Aorta (tissue), 5 donors: ENCODE measurements around the gene POU5F1. TPM values are rescaled to one million over a fixed set of nuclear protein-coding genes. Genes with fewer than 3 reads are reported as not detected.

Source experiments
- ATAC-seq: fragments of 200-7000 bp; cut with Tn5 transposase; one replicate; pipeline ENCODE4 v1.9.1; 2022; ENCODE audit warnings: moderate library complexity; ENCODE audit not compliant: low FRiP score
- DNase-seq, 2 donors: peaks; one replicate each; pipeline ENCODE4 v3.0.0-alpha.2; 2020
- H3K27ac ChIP-seq, 2 donors: one replicate each; pipeline ENCODE4 v1.5.1; 2013; ENCODE audit warnings: low read length in 2 of 2, mild to moderate bottlenecking in 2 of 2, moderate library complexity in 2 of 2, control low read depth in 1 of 2, inconsistent platforms in 1 of 2, low read depth in 1 of 2
- H3K27me3 ChIP-seq, 2 donors: one replicate each; pipeline ENCODE4 v1.6.1; 2013; ENCODE audit warnings: control low read depth in 1 of 2, low read length in 1 of 2, mild to moderate bottlenecking in 1 of 2, moderate library complexity in 1 of 2; ENCODE audit not compliant: insufficient read depth in 2 of 2, control insufficient read depth in 1 of 2
- H3K36me3 ChIP-seq, 2 donors: one replicate each; pipeline ENCODE4 v1.6.1; 2013; ENCODE audit warnings: control low read depth in 1 of 2, low read length in 1 of 2, mild to moderate bottlenecking in 1 of 2; ENCODE audit not compliant: insufficient read depth in 2 of 2, control insufficient read depth in 1 of 2
- H3K4me1 ChIP-seq, 2 donors: one replicate each; pipeline ENCODE4 v1.6.1; 2013; ENCODE audit warnings: low read length in 2 of 2, control low read depth in 1 of 2, mild to moderate bottlenecking in 1 of 2, moderate library complexity in 1 of 2; ENCODE audit not compliant: insufficient read depth in 2 of 2, control insufficient read depth in 1 of 2
- H3K4me3 ChIP-seq, 2 donors: one replicate each; pipeline ENCODE4 v1.5.1; 2013; ENCODE audit warnings: low read length in 2 of 2, control low read depth in 1 of 2, mild to moderate bottlenecking in 1 of 2
- H3K9me3 ChIP-seq: one replicate; pipeline ENCODE4 v1.6.1; 2013; ENCODE audit warnings: mild to moderate bottlenecking, low read length; ENCODE audit not compliant: control insufficient read depth
- WGBS, 2 donors: extraction: QIAGEN DNeasy Blood & Tissue Kit; methylation state at CpG; one replicate each; pipeline ENCODE4 v1.1.7; 2013; 5-methylcytosine and 5-hydroxymethylcytosine counted together
- intact Hi-C, 2 donors: fragments of 100-400 bp; cut with DNase I; formaldehyde crosslinking; loops; one replicate each; pipeline versions ENCODE4 v1.14.2 to v1.15.0; 2022
- polyA plus RNA-seq, 2 donors: library from polyadenylated mRNA; stranded (reverse); fragments of 200-250 nt; gene quantifications; one replicate each; pipeline ENCODE4 v1.2.3, GENCODE V29; 2013
- total RNA-seq, 2 donors: library from RNA; stranded (reverse); fragmentation: NEBNext Ultra II Directional; extraction: Animal tissue kit (Norgen Biotek cat#: 25700); gene quantifications; one replicate each; pipeline ENCODE4 v1.2.1, GENCODE V29; 2021
- donor health status: healthy with polysubstance abuse.
- donor health status: Bipolar disorder and iron deficiency.
- donor health status: DM: no; HTN: no; CAD: no.
- donor health status: DM: no; HTN: no; CAD: no.
- donor health status: DM: yes; HTN: yes; CAD: no.

The POU5F1 gene
- total and polyA plus RNA-seq, 4 donors = 0.45 to 2.6 (median 2.2) TPM; not detected in 1

GRCh38 chr6:31157513-31158139 is 12.9 kb downstream of the POU5F1 start, which contains the start of gene CCHCR1:
Gene CCHCR1, minus strand, starts transcription at chr6:31157802. Its CDS starts 202 bp downstream, at chr6:31157600.
- ATAC-seq = no peak
- Histone ChIP-seq H3K9me3 (no peaks in the 10 kb centered on the region), H3K27ac (peak within 1 kb of the TSS in 1 of 2 donors; percentile 41), H3K36me3 (no peaks in the 10 kb centered on the region), H3K27me3 (no peaks in the 10 kb centered on the region), H3K4me1 (no peaks in the 10 kb centered on the region), H3K4me3 (peak within 1 kb of the TSS; percentile 59 to 61)
- DNase-seq = no peak
- intact Hi-C loops = no loop called here
- 3 to 5% methylated on average over 14 of the region's 14 CpGs for WGBS, 2 donors

GRCh38 chr6:31156641-31157040 is 13.8 kb downstream of the POU5F1 start:
- intact Hi-C loops = no loop called here
- H3K27me3 ChIP-seq = no peaks in the 10 kb centered on the region
- no peak overlapping the region for H3K27ac ChIP-seq
- no peak overlapping the region for H3K4me3 ChIP-seq
- H3K9me3 ChIP-seq = no peaks in the 10 kb centered on the region
- no peaks in the 10 kb centered on the region for H3K4me1 ChIP-seq
- DNase-seq = no peak
- ATAC-seq = no peak
- WGBS, 2 donors = 93 to 96% methylated on average over 7 of the region's 7 CpGs
- no peaks in the 10 kb centered on the region for H3K36me3 ChIP-seq

- no peak overlapping the region for H3K27ac ChIP-seq
- no peaks in the 10 kb centered on the region for H3K9me3 ChIP-seq
- H3K36me3 ChIP-seq = no peaks in the 10 kb centered on the region
- 96% methylated on average over 15 of the region's 15 CpGs for WGBS, 2 donors
- intact Hi-C loops = no loop called here
- no peak overlapping the region for H3K4me3 ChIP-seq
- H3K27me3 ChIP-seq = no peaks in the 10 kb centered on the region
- DNase-seq (no peak), ATAC-seq (no peak)
- H3K4me1 ChIP-seq = no peaks in the 10 kb centered on the region
Measured at GRCh38 chr6:31154436-31154835, 16.0 kb downstream of the POU5F1 start.

GRCh38 chr6:31152781-31153180 is 17.7 kb downstream of the POU5F1 start:
- Histone ChIP-seq H3K36me3 (no peaks in the 10 kb centered on the region), H3K4me1 (no peaks in the 10 kb centered on the region), H3K27ac (no peak overlapping the region), H3K9me3 (no peaks in the 10 kb centered on the region), H3K27me3 (no peaks in the 10 kb centered on the region), H3K4me3 (no peak overlapping the region)
- no peak for ATAC-seq
- 75 to 79% methylated on average over 7 of the region's 7 CpGs for WGBS, 2 donors
- intact Hi-C loops = no loop called here
- no peak for DNase-seq

GRCh38 chr6:31149827-31150447 is 20.5 kb downstream of the POU5F1 start:
- Histone ChIP-seq H3K36me3 (no peaks in the 10 kb centered on the region), H3K4me1 (no peaks in the 10 kb centered on the region), H3K9me3 (no peaks in the 10 kb centered on the region), H3K4me3 (no peak overlapping the region), H3K27ac (no peak overlapping the region), H3K27me3 (no peaks in the 10 kb centered on the region)
- intact Hi-C loops = no loop called here
- 90 to 91% methylated on average over 6 of the region's 6 CpGs for WGBS, 2 donors
- DNase-seq = no peak
- no peak for ATAC-seq

- no peaks in the 10 kb centered on the region for H3K36me3 ChIP-seq
- no peak for DNase-seq
Measured at GRCh38 chr6:31145386-31145785, 25.1 kb downstream of the POU5F1 start.

GRCh38 chr6:31144970-31145340 is 25.5 kb downstream of the POU5F1 start:
- H3K4me1 ChIP-seq = no peaks in the 10 kb centered on the region
- 77 to 85% methylated on average over 11 of the region's 11 CpGs for WGBS, 2 donors
- H3K4me3 ChIP-seq = no peak overlapping the region
- no peak overlapping the region for H3K27ac ChIP-seq
- DNase-seq = no peak
- no peak for ATAC-seq
- intact Hi-C loops = no loop called here
- H3K36me3 ChIP-seq = no peaks in the 10 kb centered on the region
- no peaks in the 10 kb centered on the region for H3K9me3 ChIP-seq
- H3K27me3 ChIP-seq = no peaks in the 10 kb centered on the region

More at GRCh38 chr6:31145386-31145785, 25.1 kb downstream of the POU5F1 start:
- H3K9me3 ChIP-seq = no peaks in the 10 kb centered on the region
- no peak overlapping the region for H3K27ac ChIP-seq
- intact Hi-C loops = no loop called here
- no peak for ATAC-seq
- WGBS, 2 donors = 92 to 94% methylated on average over 10 of the region's 10 CpGs
- H3K4me1 ChIP-seq = no peaks in the 10 kb centered on the region
- H3K4me3 ChIP-seq = no peak overlapping the region
- H3K27me3 ChIP-seq = no peaks in the 10 kb centered on the region

- WGBS, 2 donors = 86 to 87% methylated on average over 18 of the region's 18 CpGs
- no peak for DNase-seq
- no peaks in the 10 kb centered on the region for H3K9me3 ChIP-seq
- no peaks in the 10 kb centered on the region for H3K27me3 ChIP-seq
- no peak overlapping the region for H3K4me3 ChIP-seq
- intact Hi-C loops = no loop called here
- no peaks in the 10 kb centered on the region for H3K36me3 ChIP-seq
- no peak overlapping the region for H3K27ac ChIP-seq
- H3K4me1 ChIP-seq = no peaks in the 10 kb centered on the region
- ATAC-seq = no peak
Measured at GRCh38 chr6:31144296-31144969, 26.0 kb downstream of the POU5F1 start.

GRCh38 chr6:31143148-31143547 is 27.3 kb downstream of the POU5F1 start:
- no peaks in the 10 kb centered on the region for H3K36me3 ChIP-seq

More at GRCh38 chr6:31143148-31143547, 27.3 kb downstream of the POU5F1 start:
- Histone ChIP-seq H3K4me3 (no peak overlapping the region), H3K27me3 (no peaks in the 10 kb centered on the region), H3K4me1 (no peaks in the 10 kb centered on the region), H3K27ac (no peak overlapping the region), H3K9me3 (no peaks in the 10 kb centered on the region)
- intact Hi-C loops = no loop called here
- 17 to 23% methylated on average over 11 of the region's 11 CpGs for WGBS, 2 donors
- DNase-seq (peak; percentile 89 to 90), ATAC-seq (peak; percentile 57)
